A673 (cell line): ENCODE measurements around the gene MGAT4D.

Experiments
- CTCF ChIP-seq: fragments of 300-800, 200-600 bp; sonication (generic); conservative IDR thresholded peaks from 2 replicates; pipeline ENCODE4 v1.5.1; 2017; ENCODE audit warnings: low read depth, mild to moderate bottlenecking, antibody characterized with exemption, low read length, moderate library complexity, mixed read lengths
- EZH2 ChIP-seq: fragments of 200-600 bp; sonication (generic); IDR thresholded peaks from 2 replicates; pipeline ENCODE4 v1.6.1; 2017; ENCODE audit warnings: borderline replicate concordance, low read depth, mild to moderate bottlenecking, mixed read lengths, antibody characterized with exemption, low read length; ENCODE audit not compliant: poor library complexity, severe bottlenecking

- no peak for TF ChIP-seq CTCF
- no peak for TF ChIP-seq EZH2
Measured at GRCh38 chr4:140504261-140504660, 6.2 kb upstream of the MGAT4D start.
